HG03432 (cell line): ENCODE data around the gene ZNF888.
"Not testable (repeated sequence)": the region's sequence is repeated elsewhere in the genome, so short reads cannot be mapped to it uniquely, and the experiment has no call there.

Source experiments
- ATAC-seq: cut with Tn5 transposase; IDR thresholded peaks from one replicate; pipeline ENCODE4 v1.9.1; 2021; ENCODE audit warnings: mild to moderate bottlenecking, moderate library complexity; ENCODE audit not compliant: unreplicated experiment

Gene ZNF888

DNA sequence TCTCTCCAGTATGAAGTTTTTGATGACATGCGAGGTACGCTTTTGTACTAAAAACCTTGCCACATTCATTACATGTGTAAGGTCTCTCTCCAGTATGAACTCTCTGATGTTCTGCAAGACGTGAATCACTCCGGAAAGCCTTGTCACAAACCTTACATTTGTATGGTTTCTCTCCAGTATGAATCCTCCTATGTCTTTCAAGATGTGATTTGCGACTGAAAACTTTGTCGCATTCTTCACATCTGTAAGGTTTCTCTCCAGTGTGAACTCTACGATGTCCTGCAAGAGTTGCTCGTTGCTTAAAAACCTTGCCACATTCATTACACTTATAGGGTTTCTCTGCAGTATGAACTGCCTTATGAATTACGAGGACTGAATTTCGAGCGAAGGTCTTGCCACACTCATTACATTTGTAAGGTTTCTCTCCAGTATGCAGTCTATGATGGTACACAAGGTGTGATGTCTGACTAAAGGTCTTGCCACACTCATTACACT lies 42.3 kb downstream of the ZNF888 start:
- ATAC-seq: no peak

GRCh38 chr19:52872996-52873395 lies 50.2 kb downstream of the ZNF888 start:
- ATAC-seq: not testable (repeated sequence)

DNA sequence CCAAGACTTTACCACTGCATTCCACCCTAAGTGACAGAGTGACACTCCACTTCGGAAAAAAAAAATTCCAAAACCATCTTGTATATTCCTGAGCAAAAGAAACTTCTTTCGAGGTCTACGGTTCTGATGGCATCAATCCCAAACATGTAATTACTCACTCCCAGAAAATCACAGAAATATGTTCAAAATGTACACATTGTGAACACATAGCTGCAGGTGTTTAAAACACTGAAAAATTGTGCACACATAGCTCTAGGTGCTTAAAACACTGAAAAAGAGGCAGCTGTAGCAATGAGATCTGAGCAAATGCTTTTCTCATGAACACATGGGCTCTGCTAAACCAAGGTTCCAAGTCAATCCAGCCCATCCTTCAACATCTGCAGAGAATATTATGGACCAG lies 51.8 kb downstream of the ZNF888 start:
- ATAC-seq: no peak

DNA sequence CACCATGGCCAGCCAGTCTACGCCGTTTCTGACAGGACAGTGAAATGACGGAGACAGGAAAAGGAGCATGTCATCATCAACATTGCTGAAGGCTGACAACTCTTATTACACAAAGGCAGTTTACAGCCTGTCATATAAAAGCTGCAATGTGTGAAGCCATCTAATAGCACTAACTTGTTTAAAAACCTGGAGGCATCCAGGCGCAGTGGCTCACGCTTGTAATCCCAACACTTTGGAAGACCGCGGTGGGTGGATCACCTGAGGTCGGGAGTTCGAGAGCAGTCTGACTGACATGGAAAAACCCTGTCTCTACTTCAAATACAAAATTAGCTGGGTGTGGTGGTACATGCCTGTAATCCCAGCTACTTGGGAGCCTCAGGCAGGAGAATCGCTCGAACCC lies 55.2 kb downstream of the ZNF888 start:
- not testable (repeated sequence) for ATAC-seq

DNA sequence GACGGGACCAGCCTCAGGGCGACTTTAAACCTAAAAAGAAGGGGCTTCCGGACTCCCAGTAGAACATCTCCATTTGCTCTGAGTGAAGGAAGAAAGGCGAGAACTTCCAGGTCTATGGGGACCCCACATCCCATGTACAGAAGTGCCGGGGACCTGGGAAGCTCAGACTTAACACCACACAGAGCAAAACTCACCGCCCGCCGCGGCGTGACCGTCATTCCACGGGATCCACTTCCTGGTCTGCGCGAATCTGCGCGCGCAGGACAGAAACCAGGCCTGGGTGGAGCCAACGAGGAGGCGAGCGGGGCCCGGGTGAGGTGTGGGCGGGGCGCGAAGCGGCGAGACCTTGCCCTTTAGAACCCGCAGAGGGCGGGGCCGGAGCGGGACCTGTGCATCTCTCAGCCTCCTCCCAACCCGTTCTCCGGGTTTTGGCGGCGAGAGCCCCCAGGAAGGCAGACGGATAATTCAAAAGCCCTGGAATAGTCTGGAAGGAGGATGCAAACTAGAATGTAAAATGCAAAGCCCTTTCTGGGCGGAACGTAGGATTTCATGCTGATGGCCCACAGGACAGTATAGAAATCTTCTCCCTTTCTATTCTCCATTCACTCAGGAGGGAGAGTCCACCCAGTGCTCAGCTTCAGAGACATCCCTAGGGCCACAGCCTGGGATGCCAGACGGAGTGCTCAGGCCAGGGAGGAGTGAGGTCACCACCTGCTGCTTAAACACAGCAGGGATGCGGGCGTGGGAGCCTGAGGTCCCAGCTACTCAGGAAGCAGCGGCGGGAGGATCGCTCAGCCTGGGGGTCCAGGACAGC lies 65.6 kb downstream of the ZNF888 start, which contains the start of gene ZNF468:
ZNF468 (minus strand) TSS at position 242 of the 814 bp plus-strand sequence. CDS start 3,347 bp downstream, outside the sequence.
- ATAC-seq: peak; percentile 99

- peak; percentile 9 for ATAC-seq
These were observed 66.5 kb downstream of the ZNF888 start for GRCh38 chr19:52856540-52857377.
